GM15510 (cell line): ENCODE results near the gene TBC1D5.

Experiments
- POLR2A ChIP-seq: IDR thresholded peaks from 3 replicates; pipeline ENCODE4 v1.6.1; 2011; ENCODE audit warnings: borderline replicate concordance; ENCODE audit not compliant: insufficient read length; ENCODE audit errors: extremely low read depth

The TBC1D5 gene

GRCh38 chr3:17235310-17235709 lies 507.1 kb downstream of the TBC1D5 start:
- TF ChIP-seq POLR2A = no peak

- TF ChIP-seq POLR2A = no peak
Observed at GRCh38 chr3:17234382-17234781, 508.0 kb downstream of the TBC1D5 start.

DNA sequence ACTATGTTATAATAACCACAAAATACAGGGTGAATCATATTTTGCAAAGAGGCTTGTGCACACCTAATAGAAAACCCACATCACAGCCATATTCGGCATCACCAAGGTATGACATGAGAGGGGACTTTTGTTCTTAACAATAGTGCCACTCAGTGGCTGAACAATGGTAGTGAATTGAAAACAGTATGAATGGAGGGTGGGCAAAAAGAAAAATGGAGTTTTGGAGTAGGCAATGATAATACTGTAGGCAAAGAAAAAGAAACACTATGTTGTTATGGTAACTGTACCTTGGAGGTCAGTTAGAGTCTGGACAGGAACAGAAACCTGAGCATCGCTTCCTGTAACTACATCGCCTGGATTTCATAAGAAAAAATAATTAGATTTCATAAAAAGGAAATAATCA lies 509.0 kb downstream of the TBC1D5 start:
- no peak for TF ChIP-seq POLR2A

DNA sequence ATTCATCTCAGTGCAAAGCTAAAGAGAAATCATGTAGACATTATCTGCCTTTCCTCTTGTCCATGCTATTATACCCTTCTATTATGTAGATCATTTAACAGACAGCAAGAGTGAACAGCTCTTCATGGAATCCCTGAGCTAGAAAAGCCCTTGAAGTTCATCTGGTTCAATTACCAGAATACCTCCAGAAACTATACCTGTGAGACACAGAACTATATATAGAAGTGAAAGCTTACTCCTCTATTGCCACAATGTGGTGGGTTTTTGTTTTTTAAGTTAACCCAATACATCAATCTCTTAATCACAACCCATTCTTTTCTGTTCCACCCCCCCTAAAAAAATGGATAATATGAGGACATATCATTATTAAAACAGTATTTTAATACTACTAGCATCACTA lies 510.0 kb downstream of the TBC1D5 start:
- no peak for TF ChIP-seq POLR2A

- no peak for TF ChIP-seq POLR2A
Observed at GRCh38 chr3:17231537-17232261, 510.7 kb downstream of the TBC1D5 start.

DNA sequence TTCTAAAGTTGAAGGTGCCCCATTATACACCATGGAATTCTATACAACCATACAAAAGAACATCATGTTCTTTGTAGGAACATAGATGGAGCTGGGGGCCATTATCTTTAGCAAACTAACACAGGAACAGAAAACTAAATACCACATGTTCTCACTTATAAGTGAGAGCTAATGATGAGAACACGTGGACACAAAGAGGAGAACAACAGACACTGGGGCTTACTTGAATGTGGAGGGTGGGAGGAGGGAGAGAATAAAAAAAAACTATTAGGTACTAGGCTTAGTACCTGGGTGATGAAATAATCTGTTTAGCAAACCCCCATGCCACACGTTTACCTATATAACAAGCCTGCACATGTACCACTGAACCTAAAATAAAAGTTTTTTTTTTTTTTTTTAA lies 515.0 kb downstream of the TBC1D5 start:
- no peak for TF ChIP-seq POLR2A

GRCh38 chr3:17221529-17221928 lies 520.9 kb downstream of the TBC1D5 start:
- TF ChIP-seq POLR2A = no peak

- TF ChIP-seq POLR2A = no peak
Observed at GRCh38 chr3:17219593-17219992, 522.8 kb downstream of the TBC1D5 start.

- no peak for TF ChIP-seq POLR2A
Observed at GRCh38 chr3:17218587-17218986, 523.8 kb downstream of the TBC1D5 start.

DNA sequence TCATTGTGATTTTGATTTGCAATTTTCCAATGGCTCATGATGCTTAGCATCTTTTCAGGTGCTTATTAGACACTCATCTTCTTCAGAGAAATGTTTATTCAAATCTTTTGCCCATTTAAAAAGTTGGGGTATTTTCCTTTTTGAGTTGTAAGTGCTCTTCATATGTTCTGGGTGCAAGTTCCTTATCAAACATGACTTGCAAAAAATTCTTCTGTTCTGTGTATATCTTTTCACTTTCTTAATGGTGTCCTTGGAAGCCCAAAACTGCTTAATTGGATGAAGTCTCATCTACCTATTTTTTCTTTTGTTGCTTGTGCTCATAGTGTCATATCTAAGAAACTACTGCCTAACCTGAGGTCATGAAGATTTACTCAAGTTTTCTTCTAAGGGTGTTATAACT lies 524.8 kb downstream of the TBC1D5 start:
- TF ChIP-seq POLR2A = no peak

GRCh38 chr3:17213102-17213501 lies 529.3 kb downstream of the TBC1D5 start:
- no peak for TF ChIP-seq POLR2A

- no peak for TF ChIP-seq POLR2A
Observed at GRCh38 chr3:17207979-17208378, 534.5 kb downstream of the TBC1D5 start.

GRCh38 chr3:17207019-17207418 lies 535.4 kb downstream of the TBC1D5 start:
- no peak for TF ChIP-seq POLR2A

DNA sequence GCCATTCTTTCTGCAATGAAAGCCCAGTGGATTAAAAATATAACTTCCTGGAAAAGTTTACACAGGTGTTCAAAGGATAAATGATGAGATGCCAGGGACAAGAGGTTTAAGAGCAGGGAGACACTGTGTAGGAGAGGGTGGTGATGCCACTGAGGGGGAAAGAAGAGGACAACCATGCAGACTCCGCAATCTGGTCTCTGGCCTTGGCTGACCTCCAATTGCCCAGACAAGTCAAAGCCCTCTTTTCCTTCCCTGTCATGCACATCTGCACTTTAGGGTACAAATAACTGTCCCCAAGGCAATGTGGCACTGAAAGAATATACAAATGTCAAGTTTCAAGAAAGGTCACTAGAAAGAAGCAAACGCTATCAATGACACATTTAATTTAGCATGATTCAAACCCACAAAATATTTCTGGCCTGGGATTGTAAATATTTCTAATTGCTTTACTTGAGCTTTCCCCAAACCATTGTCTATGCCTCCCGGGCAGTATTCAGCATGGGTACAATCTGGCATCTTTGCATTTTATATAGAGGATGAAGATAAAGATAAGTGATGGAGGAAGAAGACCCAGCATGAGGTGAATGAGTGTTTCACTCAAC lies 538.3 kb downstream of the TBC1D5 start:
- no peak for TF ChIP-seq POLR2A

DNA sequence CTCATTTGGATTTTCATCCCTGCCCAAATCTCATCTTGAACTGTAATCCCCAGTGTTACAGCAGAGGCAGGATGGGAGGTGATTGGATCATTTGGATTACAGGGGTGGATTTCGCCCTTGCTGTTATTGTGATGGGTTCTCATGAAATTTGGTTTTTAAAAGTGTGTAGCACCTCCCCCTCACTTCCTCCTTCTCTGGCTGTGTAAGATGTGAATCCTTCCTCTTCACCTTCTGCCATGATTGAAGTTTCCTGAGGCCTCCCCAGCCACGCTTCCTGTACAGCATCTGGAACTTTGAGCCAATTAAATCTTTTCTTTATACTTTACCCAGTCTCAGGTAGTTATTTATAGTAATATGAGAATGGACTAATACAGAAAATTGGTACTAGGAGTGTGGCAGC lies 540.9 kb downstream of the TBC1D5 start:
- no peak for TF ChIP-seq POLR2A

- TF ChIP-seq POLR2A = no peak
Observed at GRCh38 chr3:17195856-17196604, 546.4 kb downstream of the TBC1D5 start.
